T-helper 2 cell treated with Interferon-gamma antibody and Interleukin-4, amounts not matched to agents 5 μg/mL and 100 μg/mL, for 36 hours (primary cell): ENCODE results near the gene PTPRN2.

Source experiments
- DNase-seq: peaks from one replicate; pipeline ENCODE4 v3.0.0; 2021; ENCODE audit warnings: low spot score
- H3K27ac Mint-ChIP-seq: one replicate; pipeline ENCODE4 v1.8.0; 2021; ENCODE audit warnings: mild to moderate bottlenecking, mixed read lengths
- H3K27me3 Mint-ChIP-seq: one replicate; pipeline ENCODE4 v1.8.0; 2021; ENCODE audit warnings: low read depth, mixed read lengths
- H3K36me3 Mint-ChIP-seq: one replicate; pipeline ENCODE4 v1.8.0; 2021; ENCODE audit warnings: low read depth, mixed read lengths
- H3K4me1 Mint-ChIP-seq: one replicate; pipeline ENCODE4 v1.8.0; 2021; ENCODE audit warnings: low read depth, mixed read lengths
- H3K4me3 Mint-ChIP-seq: one replicate; pipeline ENCODE4 v1.8.0; 2022; ENCODE audit warnings: mild to moderate bottlenecking, moderate library complexity, mixed read lengths
- H3K9me3 Mint-ChIP-seq: one replicate; pipeline ENCODE4 v1.8.0; 2021; ENCODE audit warnings: mixed read lengths

The PTPRN2 gene

DNA sequence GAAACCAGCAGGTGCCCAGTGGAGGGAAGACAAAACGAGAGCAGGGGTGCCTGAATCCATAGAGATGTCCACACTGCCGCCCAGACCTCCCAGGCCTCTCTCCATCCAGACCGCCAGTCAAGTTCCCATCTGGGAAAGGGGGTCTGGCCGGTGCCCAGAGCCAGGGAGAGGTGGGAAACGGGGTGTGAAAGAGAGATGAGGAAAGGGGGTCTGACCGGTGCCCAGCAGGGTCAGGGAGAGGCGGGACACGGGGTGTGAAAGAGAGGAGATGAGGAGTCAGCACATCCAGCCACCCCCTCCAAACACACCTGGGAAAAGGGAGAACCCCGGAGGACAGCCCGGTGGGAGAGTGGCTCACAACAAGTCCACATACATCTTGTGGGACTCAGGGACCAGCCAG, 185.8 kb downstream of the PTPRN2 start:
- Mint-ChIP-seq H3K36me3 (no peaks in the 10 kb centered on the region), H3K4me3 (no peak overlapping the region), H3K4me1 (no peaks in the 10 kb centered on the region), H3K9me3 (peaks cover 8% of the 10 kb centered on the region), H3K27ac (no peak overlapping the region), H3K27me3 (no peaks in the 10 kb centered on the region)
- no peak for DNase-seq

DNA sequence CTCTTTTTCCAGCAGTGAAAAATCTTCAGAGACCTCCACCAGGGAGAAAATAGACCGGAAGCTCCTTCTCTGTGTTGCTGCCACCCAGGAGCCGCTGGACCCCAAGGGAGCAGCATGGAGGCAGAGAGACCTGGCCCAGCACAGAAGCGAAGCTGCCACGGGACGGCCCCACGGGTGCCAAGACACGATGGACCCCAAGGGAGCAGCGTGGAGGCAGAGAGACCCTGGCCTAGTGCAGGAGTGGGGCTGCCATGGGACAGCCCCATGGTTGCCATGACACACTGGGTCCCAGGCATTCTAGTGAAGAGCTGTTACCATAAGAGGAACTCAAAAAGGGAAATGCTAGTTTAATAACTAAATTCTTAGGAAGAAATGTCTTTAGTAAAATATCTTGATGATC, 186.3 kb downstream of the PTPRN2 start:
- DNase-seq = no peak
- H3K4me3 Mint-ChIP-seq = no peak overlapping the region
- peaks cover 8% of the 10 kb centered on the region for H3K9me3 Mint-ChIP-seq
- no peaks in the 10 kb centered on the region for H3K4me1 Mint-ChIP-seq
- H3K36me3 Mint-ChIP-seq = no peaks in the 10 kb centered on the region
- H3K27ac Mint-ChIP-seq = no peak overlapping the region
- no peaks in the 10 kb centered on the region for H3K27me3 Mint-ChIP-seq

- Mint-ChIP-seq H3K4me1 (no peaks in the 10 kb centered on the region), H3K27ac (no peak overlapping the region), H3K27me3 (no peaks in the 10 kb centered on the region), H3K36me3 (no peaks in the 10 kb centered on the region), H3K4me3 (no peak overlapping the region), H3K9me3 (peaks cover 8% of the 10 kb centered on the region)
- no peak for DNase-seq
Measured at GRCh38 chr7:158400601-158401225, 186.9 kb downstream of the PTPRN2 start.

GRCh38 chr7:158399762-158400161, 187.9 kb downstream of the PTPRN2 start:
- no peaks in the 10 kb centered on the region for H3K4me1 Mint-ChIP-seq
- H3K27ac Mint-ChIP-seq = no peak overlapping the region
- H3K9me3 Mint-ChIP-seq = peaks cover 8% of the 10 kb centered on the region
- DNase-seq = no peak
- H3K4me3 Mint-ChIP-seq = no peak overlapping the region
- no peaks in the 10 kb centered on the region for H3K36me3 Mint-ChIP-seq
- no peaks in the 10 kb centered on the region for H3K27me3 Mint-ChIP-seq

DNA sequence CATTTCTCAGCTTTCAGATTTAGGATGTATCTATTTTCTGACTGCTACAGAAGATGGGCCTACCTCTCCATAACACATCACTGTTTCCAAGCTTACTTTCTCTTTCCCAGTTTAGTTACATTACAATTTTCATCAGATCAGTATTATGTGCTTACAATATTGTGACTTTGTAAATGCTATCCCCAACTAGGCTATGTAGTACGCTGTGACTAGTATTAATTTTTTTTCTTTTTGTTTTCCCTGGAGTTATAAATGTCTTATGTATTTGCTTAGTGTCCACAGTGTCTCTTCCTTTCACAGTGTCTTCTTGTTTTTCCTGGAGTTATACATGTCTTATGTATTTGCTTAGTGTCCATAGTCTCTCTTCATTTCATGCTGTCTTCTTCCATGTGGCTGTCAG, 188.9 kb downstream of the PTPRN2 start:
- Mint-ChIP-seq H3K4me1 (no peaks in the 10 kb centered on the region), H3K27me3 (no peaks in the 10 kb centered on the region), H3K9me3 (peaks cover 8% of the 10 kb centered on the region), H3K27ac (no peak overlapping the region), H3K36me3 (no peaks in the 10 kb centered on the region), H3K4me3 (no peak overlapping the region)
- no peak for DNase-seq

DNA sequence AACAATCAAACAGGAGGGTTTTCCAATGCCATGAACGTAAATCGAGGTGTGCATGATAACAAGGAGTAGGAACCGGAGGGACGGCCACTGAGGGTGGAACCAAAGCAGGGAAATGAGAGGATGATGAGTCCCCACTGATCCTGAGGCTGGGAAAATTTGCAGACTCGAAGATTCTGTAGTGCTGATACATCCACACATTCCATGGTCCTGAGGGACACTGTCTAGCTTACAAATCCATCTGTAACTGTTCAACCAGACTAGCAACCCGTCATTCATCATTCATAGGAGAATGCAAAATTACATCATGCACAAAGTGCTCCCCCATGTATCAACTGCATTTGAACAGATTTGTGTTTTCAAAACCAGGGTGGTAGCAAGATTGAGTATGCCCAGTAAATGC, 189.7 kb downstream of the PTPRN2 start:
- DNase-seq = no peak
- Mint-ChIP-seq H3K27ac (no peak overlapping the region), H3K27me3 (no peaks in the 10 kb centered on the region), H3K9me3 (peaks cover 8% of the 10 kb centered on the region), H3K4me3 (no peak overlapping the region), H3K36me3 (no peaks in the 10 kb centered on the region), H3K4me1 (no peaks in the 10 kb centered on the region)

- Mint-ChIP-seq H3K36me3 (no peaks in the 10 kb centered on the region), H3K9me3 (peaks cover 8% of the 10 kb centered on the region), H3K4me3 (no peak overlapping the region), H3K27me3 (no peaks in the 10 kb centered on the region), H3K27ac (no peak overlapping the region), H3K4me1 (no peaks in the 10 kb centered on the region)
- no peak for DNase-seq
Measured at GRCh38 chr7:158396982-158397862, 190.4 kb downstream of the PTPRN2 start.

GRCh38 chr7:158396301-158396905, 191.2 kb downstream of the PTPRN2 start:
- Mint-ChIP-seq H3K27ac (no peak overlapping the region), H3K27me3 (no peaks in the 10 kb centered on the region), H3K4me3 (no peak overlapping the region), H3K9me3 (peaks cover 8% of the 10 kb centered on the region), H3K4me1 (no peaks in the 10 kb centered on the region), H3K36me3 (no peaks in the 10 kb centered on the region)
- DNase-seq = no peak

GRCh38 chr7:158395780-158396278, 191.8 kb downstream of the PTPRN2 start:
- Mint-ChIP-seq H3K36me3 (no peaks in the 10 kb centered on the region), H3K4me1 (no peaks in the 10 kb centered on the region), H3K9me3 (peaks cover 8% of the 10 kb centered on the region), H3K4me3 (no peak overlapping the region), H3K27ac (no peak overlapping the region), H3K27me3 (no peaks in the 10 kb centered on the region)
- DNase-seq = no peak

- no peaks in the 10 kb centered on the region for H3K27me3 Mint-ChIP-seq
- no peaks in the 10 kb centered on the region for H3K4me1 Mint-ChIP-seq
- no peak for DNase-seq
- H3K4me3 Mint-ChIP-seq = no peak overlapping the region
- H3K27ac Mint-ChIP-seq = no peak overlapping the region
- peaks cover 8% of the 10 kb centered on the region for H3K9me3 Mint-ChIP-seq
- no peaks in the 10 kb centered on the region for H3K36me3 Mint-ChIP-seq
Measured at GRCh38 chr7:158395349-158395748, 192.3 kb downstream of the PTPRN2 start.

DNA sequence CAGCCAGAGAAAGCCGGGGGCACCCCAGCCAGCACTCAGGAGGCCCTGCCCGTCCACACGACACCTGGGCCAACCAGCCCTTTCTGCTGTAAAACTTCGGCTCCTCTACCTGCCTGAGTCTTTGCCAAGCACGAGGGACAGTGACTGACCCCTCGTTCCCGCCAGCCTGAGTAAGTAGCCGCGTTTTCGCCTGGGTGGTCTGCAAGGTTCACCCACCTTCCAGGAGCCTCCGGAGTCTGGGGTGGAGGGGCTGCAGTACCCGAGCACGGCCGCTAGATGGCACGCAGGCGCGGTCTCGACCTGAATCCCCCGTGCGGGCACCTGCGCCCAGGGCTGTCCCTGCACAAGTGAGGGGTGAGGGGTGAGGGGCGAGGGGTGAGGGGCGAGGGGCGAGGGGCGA, 192.7 kb downstream of the PTPRN2 start:
- Mint-ChIP-seq H3K27ac (no peak overlapping the region), H3K4me1 (no peaks in the 10 kb centered on the region), H3K27me3 (no peaks in the 10 kb centered on the region), H3K9me3 (peaks cover 8% of the 10 kb centered on the region), H3K4me3 (no peak overlapping the region), H3K36me3 (no peaks in the 10 kb centered on the region)
- no peak for DNase-seq

- no peaks in the 10 kb centered on the region for H3K36me3 Mint-ChIP-seq
- H3K27me3 Mint-ChIP-seq = no peaks in the 10 kb centered on the region
- DNase-seq = no peak
- no peak overlapping the region for H3K4me3 Mint-ChIP-seq
- H3K9me3 Mint-ChIP-seq = peaks cover 7% of the 10 kb centered on the region
- H3K4me1 Mint-ChIP-seq = no peaks in the 10 kb centered on the region
- no peak overlapping the region for H3K27ac Mint-ChIP-seq
Measured at GRCh38 chr7:158393926-158394625, 193.5 kb downstream of the PTPRN2 start.

GRCh38 chr7:158392251-158392650, 195.4 kb downstream of the PTPRN2 start:
- H3K27ac Mint-ChIP-seq = no peak overlapping the region
- no peaks in the 10 kb centered on the region for H3K9me3 Mint-ChIP-seq
- H3K4me1 Mint-ChIP-seq = no peaks in the 10 kb centered on the region
- H3K36me3 Mint-ChIP-seq = no peaks in the 10 kb centered on the region
- H3K4me3 Mint-ChIP-seq = no peak overlapping the region
- no peaks in the 10 kb centered on the region for H3K27me3 Mint-ChIP-seq
- DNase-seq = no peak

GRCh38 chr7:158391541-158391940, 196.1 kb downstream of the PTPRN2 start:
- H3K4me1 Mint-ChIP-seq = no peaks in the 10 kb centered on the region

More at GRCh38 chr7:158391541-158391940, 196.1 kb downstream of the PTPRN2 start:
- no peaks in the 10 kb centered on the region for H3K27me3 Mint-ChIP-seq
- no peaks in the 10 kb centered on the region for H3K9me3 Mint-ChIP-seq
- H3K27ac Mint-ChIP-seq = no peak overlapping the region
- H3K36me3 Mint-ChIP-seq = no peaks in the 10 kb centered on the region
- no peak overlapping the region for H3K4me3 Mint-ChIP-seq
- DNase-seq = no peak
